B cell (primary cell): Measurements from ENCODE around the gene FRMPD2. TPM values are rescaled to one million over a fixed set of nuclear protein-coding genes. Genes with fewer than 3 reads are reported as not detected.

Experiments used
- ATAC-seq: fragments of 200-7000 bp; cut with Tn5 transposase; one replicate; pipeline ENCODE4 v1.10.0; 2021; ENCODE audit warnings: low read depth, mild to moderate bottlenecking, moderate number of reproducible peaks, moderate library complexity
- CTCF ChIA-PET: fragments of 350-600 bp; sonication (Branson Sonifier 250); formaldehyde crosslinking; loops from one replicate; lab custom pipeline; 2021; ENCODE audit warnings: antibody characterized with exemption, inconsistent platforms; lab: Charles Lee
- POLR2A ChIA-PET: fragments of 350-600 bp; sonication (Branson Sonifier 250); formaldehyde crosslinking; loops from one replicate; lab custom pipeline; 2021; ENCODE audit warnings: antibody characterized with exemption; lab: Charles Lee
- DNase-seq: peaks from one replicate; pipeline ENCODE4 v3.0.0; 2013
- H2AFZ ChIP-seq: 2 replicates; pipeline ENCODE4 v1.6.1; 2012; ENCODE audit warnings: mild to moderate bottlenecking, low read depth, low read length; ENCODE audit not compliant: insufficient read depth, poor library complexity, severe bottlenecking
- H3K27ac ChIP-seq, 2 donors: 1 replicate in 1 of 2; 2 replicates in 1 of 2; pipeline ENCODE4 v1.5.1; 2012 to 2013; ENCODE audit warnings: low read length in 2 of 2, mild to moderate bottlenecking in 2 of 2, moderate library complexity in 1 of 2
- H3K27me3 ChIP-seq, 4 experiments: fragments of 200-600 bp in 1 of 4; sonication (generic) in 1 of 4; replicated peaks in 1 of 4; 1 replicate in 2 of 4; 2 replicates in 2 of 4; pipeline versions ENCODE4 v1.6.1 to v1.7.0; 2013 to 2016; ENCODE audit warnings: low read length in 3 of 4, mild to moderate bottlenecking in 2 of 4, mixed read lengths in 1 of 4, moderate library complexity in 1 of 4; ENCODE audit not compliant: insufficient read depth in 4 of 4, control insufficient read depth in 3 of 4; ENCODE audit errors: control extremely low read depth in 1 of 4
- H3K36me3 ChIP-seq, 2 experiments: replicated peaks in 1 of 2; 1 replicate in 1 of 2; 2 replicates in 1 of 2; pipeline versions ENCODE4 v1.6.1 to v1.7.1; 2013; ENCODE audit warnings: low read length in 1 of 2; ENCODE audit not compliant: insufficient read depth in 2 of 2, control insufficient read depth in 1 of 2; ENCODE audit errors: control extremely low read depth in 1 of 2, extremely low read depth in 1 of 2
- H3K4me1 ChIP-seq, 2 donors: fragments of 200-600 bp in 1 of 2; sonication (generic) in 1 of 2; 1 replicate in 1 of 2; 2 replicates in 1 of 2; pipeline versions ENCODE4 v1.5.1 to v1.6.1; 2013 to 2017; ENCODE audit warnings: low read length in 2 of 2; ENCODE audit not compliant: control insufficient read depth in 2 of 2, insufficient read depth in 2 of 2
- H3K4me2 ChIP-seq: replicated peaks from 2 replicates; pipeline ENCODE3; 2012; ENCODE audit warnings: mild to moderate bottlenecking, low read depth, low read length; ENCODE audit not compliant: poor library complexity, severe bottlenecking
- H3K4me3 ChIP-seq, 5 experiments: fragments of 200-600 bp in 1 of 5; sonication (generic) in 1 of 5; 1 replicate in 3 of 5; 2 replicates in 2 of 5; pipeline versions ENCODE4 v1.5.1 to v1.7.0; 2011 to 2016; ENCODE audit warnings: low read length in 4 of 5, mild to moderate bottlenecking in 4 of 5, low read depth in 2 of 5, control low read depth in 1 of 5, moderate library complexity in 1 of 5; ENCODE audit not compliant: insufficient read depth in 1 of 5; ENCODE audit errors: control extremely low read depth in 1 of 5, extremely low read depth in 1 of 5
- H3K79me2 ChIP-seq: fragments of 200-600 bp; sonication (generic); one replicate; pipeline ENCODE4 v1.6.0; 2016; ENCODE audit warnings: low read length; ENCODE audit not compliant: control insufficient read depth, insufficient read depth
- H3K9ac ChIP-seq: fragments of 200-600 bp; sonication (generic); 2 replicates; pipeline ENCODE4 v1.6.1; 2017; ENCODE audit warnings: mild to moderate bottlenecking, low read length, moderate library complexity
- H3K9me3 ChIP-seq, 3 donors: one replicate each; pipeline versions ENCODE4 v1.6.1 to v1.7.1; 2013; ENCODE audit warnings: low read length in 2 of 3; ENCODE audit not compliant: control insufficient read depth in 2 of 3, insufficient read depth in 1 of 3; ENCODE audit errors: control extremely low read depth in 1 of 3
- H4K20me1 ChIP-seq: 2 replicates; pipeline ENCODE4 v1.6.0; 2012; ENCODE audit warnings: mild to moderate bottlenecking, low read length; ENCODE audit not compliant: insufficient read depth, control insufficient read depth, poor library complexity, severe bottlenecking
- H3K27ac Mint-ChIP-seq: one replicate; pipeline ENCODE4 v1.8.0; 2021; ENCODE audit warnings: mixed read lengths
- H3K27me3 Mint-ChIP-seq: one replicate; pipeline ENCODE4 v1.8.0; 2021; ENCODE audit warnings: mixed read lengths
- H3K4me1 Mint-ChIP-seq: one replicate; pipeline ENCODE4 v1.8.0; 2021; ENCODE audit warnings: mixed read lengths
- H3K4me3 Mint-ChIP-seq: one replicate; pipeline ENCODE4 v1.8.0; 2021; ENCODE audit warnings: mixed read lengths
- H3K9me3 Mint-ChIP-seq: one replicate; pipeline ENCODE4 v1.8.0; 2022; ENCODE audit warnings: mixed read lengths; ENCODE audit not compliant: insufficient read depth
- CTCF ChIP-seq: fragments of 200-600 bp; IDR thresholded peaks from one replicate; pipeline ENCODE4 v1.8.0; 2022; ENCODE audit warnings: antibody characterized with exemption, mild to moderate bottlenecking
- EZH2 ChIP-seq: IDR thresholded peaks from 2 replicates; pipeline ENCODE4 v1.6.1; 2012; ENCODE audit warnings: borderline replicate concordance, low read depth, mild to moderate bottlenecking, moderate library complexity, low read length; ENCODE audit not compliant: insufficient read depth, poor library complexity, severe bottlenecking
- WGBS: methylation state at CpG from one replicate; pipeline ENCODE4 v1.1.5; 2013; ENCODE audit warnings: missing lambda C conversion rate; ENCODE audit not compliant: insufficient coverage; 5-methylcytosine and 5-hydroxymethylcytosine counted together
- intact Hi-C: fragments of 100-400 bp; cut with micrococcal nuclease; formaldehyde crosslinking; loops from one replicate; pipeline ENCODE4 v1.10.0; 2022
- polyA plus RNA-seq: library from polyadenylated mRNA; depleted of rRNA; stranded (reverse); fragments of >200 nt; gene quantifications from 2 replicates; pipeline ENCODE4 v1.2.3, GENCODE V29; 2012
- total RNA-seq, 2 donors: library from RNA; stranded (reverse); fragments of 120-200 nt in 1 of 2; gene quantifications; 1 replicate in 1 of 2; 2 replicates in 1 of 2; pipeline versions ENCODE4 v1.2.3 to v1.2.4, GENCODE V29; 2013 to 2022

Gene FRMPD2
- total and polyA plus RNA-seq, 2 donors (not counting 1 experiment from before 2014, with no cell fraction given), result not detected

- Histone ChIP-seq H4K20me1 (no peaks in the 10 kb centered on the region), H3K9me3 (no peaks in the 10 kb centered on the region), H3K79me2 (no peaks in the 10 kb centered on the region), H2AFZ (no peak overlapping the region), H3K36me3 (no peaks in the 10 kb centered on the region), H3K27me3 (peaks cover 0 to 3% (median 0%) of the 10 kb centered on the region in 4 experiments), H3K27ac (no peak overlapping the region), H3K4me3 (no peak overlapping the region), H3K9ac (no peak overlapping the region), H3K4me1 (no peaks in the 10 kb centered on the region), H3K4me2 (no peak overlapping the region)
- no peak overlapping the region for H3K4me3 Mint-ChIP-seq
- H3K27me3 Mint-ChIP-seq, result peaks cover 19% of the 10 kb centered on the region
- 100% methylated on average over 1 of the region's 9 CpGs for WGBS
- no peaks in the 10 kb centered on the region for H3K9me3 Mint-ChIP-seq
- no peak for TF ChIP-seq CTCF
- no peak for TF ChIP-seq EZH2
- H3K27ac Mint-ChIP-seq, result no peak overlapping the region
- no peak for ATAC-seq
- CTCF ChIA-PET, result no interaction called here
- DNase-seq, result no peak
- POLR2A ChIA-PET, result no interaction called here
- intact Hi-C loops, result no loop called here
- H3K4me1 Mint-ChIP-seq, result no peaks in the 10 kb centered on the region
Observed at GRCh38 chr10:48253970-48254657, 20.4 kb downstream of the FRMPD2 start.

- Mint-ChIP-seq H3K4me3 (no peak overlapping the region), H3K9me3 (no peaks in the 10 kb centered on the region), H3K27me3 (peaks cover 9% of the 10 kb centered on the region), H3K27ac (no peak overlapping the region), H3K4me1 (no peaks in the 10 kb centered on the region)
- ChIA-PET POLR2A (no interaction called here), CTCF (no interaction called here)
- Histone ChIP-seq H3K4me1 (no peaks in the 10 kb centered on the region), H3K4me2 (no peak overlapping the region), H3K9ac (no peak overlapping the region), H4K20me1 (no peaks in the 10 kb centered on the region), H2AFZ (no peak overlapping the region), H3K27ac (no peak overlapping the region), H3K79me2 (no peaks in the 10 kb centered on the region), H3K36me3 (no peaks in the 10 kb centered on the region), H3K4me3 (no peak overlapping the region), H3K27me3 (no peaks in the 10 kb centered on the region), H3K9me3 (no peaks in the 10 kb centered on the region)
- TF ChIP-seq CTCF, result no peak
- ATAC-seq (no peak), DNase-seq (no peak)
- intact Hi-C loops, result no loop called here
- WGBS, result 96% methylated on average over 5 of the region's 5 CpGs
Observed at GRCh38 chr10:48252354-48252650, 22.2 kb downstream of the FRMPD2 start.
